DOHH2 (cell line): ENCODE results near the gene CASP8.

Experiments
- H3F3A ChIP-seq: fragments of 200-600 bp; sonication (generic), shearing (Covaris generic); 2 replicates; pipeline ENCODE4 v1.6.0; 2016; ENCODE audit warnings: antibody characterized with exemption, mild to moderate bottlenecking; ENCODE audit not compliant: control insufficient read depth, insufficient read depth
- H3K27ac ChIP-seq: fragments of 200-600 bp; sonication (generic); 2 replicates; pipeline ENCODE4 v1.5.1; 2014; ENCODE audit warnings: low read depth, mild to moderate bottlenecking, low read length, moderate library complexity
- H3K27me3 ChIP-seq: fragments of 200-600 bp; sonication (generic); 2 replicates; pipeline ENCODE4 v1.6.1; 2014; ENCODE audit warnings: mild to moderate bottlenecking, low read length, mixed read lengths; ENCODE audit not compliant: control insufficient read depth
- H3K36me3 ChIP-seq: fragments of 200-600 bp; sonication (generic); 2 replicates; pipeline ENCODE4 v1.6.1; 2014; ENCODE audit warnings: mild to moderate bottlenecking, low read length, moderate library complexity, mixed read lengths; ENCODE audit not compliant: control insufficient read depth
- H3K4me1 ChIP-seq: fragments of 200-600 bp; sonication (generic); 2 replicates; pipeline ENCODE4 v1.6.1; 2014; ENCODE audit warnings: mild to moderate bottlenecking, low read length, mixed read lengths; ENCODE audit not compliant: control insufficient read depth
- H3K4me2 ChIP-seq: fragments of 200-600 bp; sonication (generic); 2 replicates; pipeline ENCODE4 v1.6.0; 2014; ENCODE audit warnings: mild to moderate bottlenecking, low read length, moderate library complexity
- H3K4me3 ChIP-seq: fragments of 200-600 bp; sonication (generic); 2 replicates; pipeline ENCODE4 v1.5.1; 2014; ENCODE audit warnings: mild to moderate bottlenecking, low read length, mixed read lengths
- H3K79me2 ChIP-seq: fragments of 200-600 bp; sonication (generic); 2 replicates; pipeline ENCODE4 v1.6.1; 2014; ENCODE audit warnings: mild to moderate bottlenecking, low read length, mixed read lengths; ENCODE audit not compliant: control insufficient read depth
- H3K9me2 ChIP-seq: fragments of 200-600 bp; sonication (generic); replicated peaks from 2 replicates; pipeline ENCODE4 v1.6.1; 2014; ENCODE audit warnings: mild to moderate bottlenecking, low read length, mixed read lengths; ENCODE audit not compliant: control insufficient read depth
- H3K9me3 ChIP-seq: fragments of 200-600 bp; sonication (generic); 2 replicates; pipeline ENCODE4 v1.6.1; 2014; ENCODE audit warnings: antibody characterized with exemption, low read length, mixed read lengths; ENCODE audit not compliant: control insufficient read depth, insufficient read depth
- H4K20me1 ChIP-seq: fragments of 200-600 bp; sonication (generic); 2 replicates; pipeline ENCODE4 v1.6.0; 2014; ENCODE audit warnings: low read depth, mild to moderate bottlenecking, antibody characterized with exemption, low read length, moderate library complexity; ENCODE audit not compliant: control insufficient read depth, insufficient read depth
- EZH2phosphoT487 ChIP-seq: fragments of 200-600 bp; sonication (generic); IDR thresholded peaks from 2 replicates; pipeline ENCODE4 v1.6.1; 2017; ENCODE audit warnings: borderline replicate concordance, mild to moderate bottlenecking, antibody characterized with exemption, low read length, moderate library complexity, mixed read lengths
- TF ChIP-seq, protein P1 (sequence below): fragments of 200-600 bp; sonication (generic); IDR thresholded peaks from one replicate; pipeline ENCODE4 v1.5.1; 2014; ENCODE audit warnings: antibody characterized with exemption, mild to moderate bottlenecking, low read depth, low read length; ENCODE audit not compliant: poor library complexity, severe bottlenecking

The CASP8 gene

GRCh38 chr2:201261471-201261870 lies 1.1 kb downstream of the CASP8 start:
- peaks cover 68% of the 10 kb centered on the region for H3K79me2 ChIP-seq
- H3K4me2 ChIP-seq = peak overlapping the region; percentile 93
- no peak overlapping the region for H3K27ac ChIP-seq
- H3K36me3 ChIP-seq = peaks cover 7% of the 10 kb centered on the region
- TF ChIP-seq, protein P1, sequence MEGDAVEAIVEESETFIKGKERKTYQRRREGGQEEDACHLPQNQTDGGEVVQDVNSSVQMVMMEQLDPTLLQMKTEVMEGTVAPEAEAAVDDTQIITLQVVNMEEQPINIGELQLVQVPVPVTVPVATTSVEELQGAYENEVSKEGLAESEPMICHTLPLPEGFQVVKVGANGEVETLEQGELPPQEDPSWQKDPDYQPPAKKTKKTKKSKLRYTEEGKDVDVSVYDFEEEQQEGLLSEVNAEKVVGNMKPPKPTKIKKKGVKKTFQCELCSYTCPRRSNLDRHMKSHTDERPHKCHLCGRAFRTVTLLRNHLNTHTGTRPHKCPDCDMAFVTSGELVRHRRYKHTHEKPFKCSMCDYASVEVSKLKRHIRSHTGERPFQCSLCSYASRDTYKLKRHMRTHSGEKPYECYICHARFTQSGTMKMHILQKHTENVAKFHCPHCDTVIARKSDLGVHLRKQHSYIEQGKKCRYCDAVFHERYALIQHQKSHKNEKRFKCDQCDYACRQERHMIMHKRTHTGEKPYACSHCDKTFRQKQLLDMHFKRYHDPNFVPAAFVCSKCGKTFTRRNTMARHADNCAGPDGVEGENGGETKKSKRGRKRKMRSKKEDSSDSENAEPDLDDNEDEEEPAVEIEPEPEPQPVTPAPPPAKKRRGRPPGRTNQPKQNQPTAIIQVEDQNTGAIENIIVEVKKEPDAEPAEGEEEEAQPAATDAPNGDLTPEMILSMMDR = peak; percentile 10
- TF ChIP-seq EZH2phosphoT487 = no peak
- peaks cover 3% of the 10 kb centered on the region for H4K20me1 ChIP-seq
- H3K27me3 ChIP-seq = no peaks in the 10 kb centered on the region
- H3F3A ChIP-seq = peaks cover 15% of the 10 kb centered on the region
- H3K9me3 ChIP-seq = no peaks in the 10 kb centered on the region
- H3K4me3 ChIP-seq = peak overlapping the region; percentile 88
- peaks cover 52% of the 10 kb centered on the region for H3K4me1 ChIP-seq
- H3K9me2 ChIP-seq = no peaks in the 10 kb centered on the region

DNA sequence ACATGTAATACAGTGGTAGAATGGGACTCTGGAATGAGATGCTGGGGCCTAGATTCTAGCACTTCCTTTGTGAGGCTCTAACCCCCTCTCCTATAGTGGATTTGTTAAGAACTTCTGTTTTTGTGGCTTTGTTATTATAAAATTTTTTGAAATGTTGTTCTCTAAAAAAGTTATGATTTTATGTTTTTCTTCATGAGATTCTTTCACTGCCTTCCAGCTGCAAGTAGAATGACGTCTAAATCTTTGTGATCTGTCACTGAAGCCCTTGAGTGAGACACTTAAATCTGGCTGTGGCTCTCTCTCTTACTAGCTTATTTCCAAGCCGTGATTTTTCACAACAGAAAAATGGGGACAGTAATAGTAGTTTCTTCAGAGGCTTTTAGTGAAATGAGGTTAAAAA lies 1.6 kb downstream of the CASP8 start:
- H4K20me1 ChIP-seq = peaks cover 3% of the 10 kb centered on the region
- H3K4me2 ChIP-seq = peak overlapping the region; percentile 93
- peaks cover 15% of the 10 kb centered on the region for H3F3A ChIP-seq
- H3K27me3 ChIP-seq = no peaks in the 10 kb centered on the region
- H3K27ac ChIP-seq = no peak overlapping the region
- H3K4me1 ChIP-seq = peaks cover 52% of the 10 kb centered on the region
- peaks cover 73% of the 10 kb centered on the region for H3K79me2 ChIP-seq
- H3K9me2 ChIP-seq = no peaks in the 10 kb centered on the region
- H3K4me3 ChIP-seq = peak overlapping the region; percentile 88
- peaks cover 10% of the 10 kb centered on the region for H3K36me3 ChIP-seq
- no peak for TF ChIP-seq EZH2phosphoT487
- TF ChIP-seq, protein P1 = no peak
- H3K9me3 ChIP-seq = no peaks in the 10 kb centered on the region

DNA sequence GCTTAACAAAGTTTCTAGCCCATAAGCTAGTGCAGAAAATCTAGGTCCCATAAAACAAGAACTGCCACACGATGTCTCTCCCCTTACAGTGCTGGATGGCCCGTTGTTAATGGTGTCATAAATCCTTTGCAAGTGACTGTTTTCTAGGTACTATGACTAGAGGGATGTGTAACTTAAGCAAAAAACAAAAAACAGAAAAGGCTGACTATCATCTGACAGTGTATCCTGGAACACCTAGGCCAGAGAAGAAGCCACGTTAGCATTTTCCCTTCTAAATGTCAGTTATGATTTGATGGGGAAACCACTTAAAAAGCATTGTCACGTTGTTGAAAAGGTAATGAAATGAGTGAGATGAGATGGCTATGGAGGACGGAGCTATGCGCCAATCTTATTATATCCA lies 2.4 kb downstream of the CASP8 start:
- Histone ChIP-seq H3F3A (peaks cover 13% of the 10 kb centered on the region), H3K27ac (no peak overlapping the region), H3K9me3 (no peaks in the 10 kb centered on the region), H3K4me1 (peaks cover 45% of the 10 kb centered on the region), H3K4me3 (peak overlapping the region; percentile 44), H3K79me2 (peaks cover 78% of the 10 kb centered on the region), H3K27me3 (no peaks in the 10 kb centered on the region), H3K4me2 (peak overlapping the region; percentile 48), H3K36me3 (peaks cover 15% of the 10 kb centered on the region), H3K9me2 (no peaks in the 10 kb centered on the region), H4K20me1 (peaks cover 3% of the 10 kb centered on the region)
- TF ChIP-seq, protein P1 = no peak
- TF ChIP-seq EZH2phosphoT487 = no peak

DNA sequence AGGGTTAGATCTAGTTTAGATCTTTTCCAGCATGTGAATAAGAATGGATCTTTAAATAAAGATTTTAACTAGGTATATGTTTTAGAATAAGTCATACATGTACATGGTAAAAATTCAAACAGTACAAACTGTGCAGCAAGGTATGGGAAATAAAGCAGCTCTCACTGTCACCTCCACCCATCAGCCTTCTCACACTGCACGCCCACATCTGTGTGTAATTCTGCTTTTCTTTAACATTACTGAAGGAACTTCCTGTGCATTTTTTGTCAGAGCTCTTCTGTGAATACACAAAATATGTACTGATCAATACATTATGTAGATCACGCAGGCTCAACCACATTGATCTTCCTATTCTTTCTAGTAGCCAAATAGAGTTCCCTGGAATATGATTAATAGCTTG lies 3.4 kb downstream of the CASP8 start:
- Histone ChIP-seq H3K9me2 (no peaks in the 10 kb centered on the region), H4K20me1 (peaks cover 3% of the 10 kb centered on the region), H3K4me3 (no peak overlapping the region), H3K27me3 (no peaks in the 10 kb centered on the region), H3K9me3 (no peaks in the 10 kb centered on the region), H3F3A (peaks cover 3% of the 10 kb centered on the region), H3K4me2 (no peak overlapping the region), H3K4me1 (peaks cover 35% of the 10 kb centered on the region), H3K36me3 (peaks cover 17% of the 10 kb centered on the region), H3K27ac (no peak overlapping the region), H3K79me2 (peaks cover 79% of the 10 kb centered on the region)
- TF ChIP-seq EZH2phosphoT487 = no peak
- TF ChIP-seq, protein P1 = no peak
